Neural cell (in vitro differentiated cells): ENCODE measurements around the gene DCDC1. TPM values are rescaled to one million over a fixed set of nuclear protein-coding genes. Genes with fewer than 3 reads are reported as not detected.

Experiments
- H2AFZ ChIP-seq: fragments of 200-600, 300-800 bp; sonication (generic), shearing (Covaris generic); 2 replicates; pipeline ENCODE4 v1.6.0; 2014; ENCODE audit warnings: low read depth, mild to moderate bottlenecking, antibody characterized with exemption, low read length, moderate library complexity
- H3F3A ChIP-seq: fragments of 200-600 bp; shearing (Covaris generic); 2 replicates; pipeline ENCODE4 v1.6.1; 2016; ENCODE audit warnings: mild to moderate bottlenecking, moderate library complexity, mixed read lengths, antibody characterized with exemption, low read length; ENCODE audit not compliant: insufficient read depth, poor library complexity, severe bottlenecking
- H3K27ac ChIP-seq: fragments of 200-600, 300-800 bp; sonication (generic), shearing (Covaris generic); 2 replicates; pipeline ENCODE4 v1.5.1; 2014; ENCODE audit warnings: mild to moderate bottlenecking, low read length, moderate library complexity
- H3K27me3 ChIP-seq: fragments of 300-800, 200-600 bp; sonication (generic), shearing (Covaris generic); 2 replicates; pipeline ENCODE4 v1.6.0; 2014; ENCODE audit warnings: mild to moderate bottlenecking, low read depth, low read length, moderate library complexity; ENCODE audit not compliant: insufficient read depth
- H3K36me3 ChIP-seq: fragments of 300-800, 200-600 bp; sonication (generic), shearing (Covaris generic); 2 replicates; pipeline ENCODE4 v1.5.1; 2014; ENCODE audit warnings: mild to moderate bottlenecking, antibody characterized with exemption, low read length, moderate library complexity; ENCODE audit not compliant: insufficient read depth
- H3K4me2 ChIP-seq: fragments of 300-800, 200-600 bp; sonication (generic), shearing (Covaris generic); 2 replicates; pipeline ENCODE4 v1.6.0; 2014; ENCODE audit warnings: mild to moderate bottlenecking, low read length
- H3K4me3 ChIP-seq: fragments of 300-800, 200-600 bp; sonication (generic), shearing (Covaris generic); 2 replicates; pipeline ENCODE4 v1.5.1; 2014; ENCODE audit warnings: mild to moderate bottlenecking, low read length, moderate library complexity
- H3K79me2 ChIP-seq: fragments of 200-600 bp; shearing (Covaris generic); replicated peaks from 2 replicates; pipeline ENCODE4 v1.6.0; 2014; ENCODE audit warnings: mild to moderate bottlenecking, low read length, moderate library complexity; ENCODE audit not compliant: insufficient read depth
- H3K9ac ChIP-seq: fragments of 300-800, 200-600 bp; sonication (generic), shearing (Covaris generic); 2 replicates; pipeline ENCODE4 v1.6.1; 2016; ENCODE audit warnings: mild to moderate bottlenecking, low read length, mixed read lengths
- H3K9me2 ChIP-seq: fragments of 200-600 bp; shearing (Covaris generic); 2 replicates; pipeline ENCODE4 v1.6.1; 2016; ENCODE audit warnings: mild to moderate bottlenecking, low read length, mixed read lengths; ENCODE audit not compliant: insufficient read depth
- H3K9me3 ChIP-seq: fragments of 200-600, 300-800 bp; sonication (generic), shearing (Covaris generic); 2 replicates; pipeline ENCODE4 v1.6.1; 2016; ENCODE audit warnings: mild to moderate bottlenecking, mixed run types, low read length, moderate library complexity, mixed read lengths
- H4K20me1 ChIP-seq: fragments of 200-600 bp; shearing (Covaris generic); 2 replicates; pipeline ENCODE4 v1.6.1; 2016; ENCODE audit warnings: mild to moderate bottlenecking, mixed run types; ENCODE audit not compliant: insufficient read depth
- CTCF ChIP-seq: fragments of 450-650 bp; IDR thresholded peaks from 2 replicates; pipeline ENCODE4 v1.5.1; 2014; ENCODE audit warnings: antibody characterized with exemption, mild to moderate bottlenecking, moderate library complexity; ENCODE audit not compliant: poor library complexity, severe bottlenecking
- EP300 ChIP-seq: fragments of 450-650 bp; conservative IDR thresholded peaks from 2 replicates; pipeline ENCODE4 v1.6.1; 2014; ENCODE audit warnings: antibody characterized with exemption, mild to moderate bottlenecking, moderate library complexity; ENCODE audit not compliant: poor library complexity, severe bottlenecking
- EZH2 ChIP-seq: fragments of 200-600, 300-800 bp; shearing (Covaris generic), sonication (generic); IDR thresholded peaks from 2 replicates; pipeline ENCODE4 v1.6.1; 2014; ENCODE audit warnings: antibody characterized with exemption, low read length, borderline replicate concordance, mild to moderate bottlenecking; ENCODE audit not compliant: insufficient read depth, poor library complexity, severe bottlenecking
- MXI1 ChIP-seq: fragments of 450-650 bp; conservative IDR thresholded peaks from 2 replicates; pipeline ENCODE4 v1.6.1; 2014; ENCODE audit warnings: antibody characterized with exemption, mild to moderate bottlenecking; ENCODE audit not compliant: poor library complexity, severe bottlenecking
- POLR2AphosphoS5 ChIP-seq: IDR thresholded peaks from 2 replicates; pipeline ENCODE4 v1.6.1; 2012
- RAD21 ChIP-seq: fragments of 450-650 bp; conservative IDR thresholded peaks from 2 replicates; pipeline ENCODE4 v1.6.1; 2014; ENCODE audit warnings: antibody characterized with exemption, mild to moderate bottlenecking, moderate library complexity
- REST ChIP-seq: IDR thresholded peaks from 2 replicates; pipeline ENCODE4 v1.6.1; 2012; ENCODE audit warnings: borderline replicate concordance
- SMC3 ChIP-seq: fragments of 450-650 bp; conservative IDR thresholded peaks from 2 replicates; pipeline ENCODE4 v1.6.1; 2014; ENCODE audit warnings: antibody characterized with exemption, mild to moderate bottlenecking, moderate library complexity; ENCODE audit not compliant: poor library complexity
- TAF1 ChIP-seq: IDR thresholded peaks from 2 replicates; pipeline ENCODE4 v1.6.1; 2012; ENCODE audit warnings: low read depth
- polyA plus RNA-seq: library from polyadenylated mRNA; depleted of rRNA; stranded (reverse); fragments of >200 nt; gene quantifications from 2 replicates; pipeline ENCODE4 v1.2.3, GENCODE V29; 2014

Gene DCDC1
- polyA plus RNA-seq, 1 donor from 2014 or later = 5.0 TPM

GRCh38 chr11:31337806-31338205 is 31.7 kb downstream of the DCDC1 start:
- Histone ChIP-seq H2AFZ (no peak overlapping the region), H3K36me3 (no peaks in the 10 kb centered on the region), H3K9me3 (no peaks in the 10 kb centered on the region), H3K9me2 (no peaks in the 10 kb centered on the region), H3K79me2 (no peaks in the 10 kb centered on the region), H4K20me1 (no peaks in the 10 kb centered on the region), H3K4me3 (no peak overlapping the region), H3K9ac (no peak overlapping the region), H3K27ac (no peak overlapping the region), H3F3A (no peaks in the 10 kb centered on the region), H3K27me3 (no peaks in the 10 kb centered on the region), H3K4me2 (no peak overlapping the region)
- no peak for TF ChIP-seq REST

GRCh38 chr11:31328697-31329096 is 40.8 kb downstream of the DCDC1 start:
- Histone ChIP-seq H2AFZ (no peak overlapping the region), H3K27ac (no peak overlapping the region), H3K9me3 (no peaks in the 10 kb centered on the region), H3K9me2 (no peaks in the 10 kb centered on the region), H4K20me1 (no peaks in the 10 kb centered on the region), H3K9ac (no peak overlapping the region), H3K36me3 (no peaks in the 10 kb centered on the region), H3K4me3 (no peak overlapping the region), H3K4me2 (no peak overlapping the region), H3K79me2 (no peaks in the 10 kb centered on the region), H3K27me3 (no peaks in the 10 kb centered on the region), H3F3A (no peaks in the 10 kb centered on the region)
- TF ChIP-seq EZH2 (no peak), REST (no peak), SMC3 (no peak), RAD21 (no peak), POLR2AphosphoS5 (no peak), TAF1 (no peak), CTCF (no peak), MXI1 (no peak), EP300 (no peak)
